HepG2 (cell line): ENCODE results near the gene YIF1A. TPM values are rescaled to one million over a fixed set of nuclear protein-coding genes. Genes with fewer than 3 reads are reported as not detected.

Experiments used
- ATAD3A ChIP-seq: sonication (generic); formaldehyde crosslinking; IDR thresholded peaks from 2 replicates; pipeline ENCODE4 v1.4.0; 2020; ENCODE audit warnings: missing genetic modification reagents
- CHD4 ChIP-seq: fragments of 200-600 bp; sonication (generic); IDR thresholded peaks from 2 replicates; pipeline ENCODE4 v1.7.0; 2017; ENCODE audit warnings: mild to moderate bottlenecking, low read length, borderline replicate concordance
- ELF1 ChIP-seq: sonication (generic); formaldehyde crosslinking; IDR thresholded peaks from 2 replicates; pipeline ENCODE4 v1.4.0; 2020; ENCODE audit warnings: missing genetic modification reagents
- IKZF1 ChIP-seq: fragments of 450-650 bp; IDR thresholded peaks from 2 replicates; pipeline ENCODE4 v1.7.1; 2016
- KAT7 ChIP-seq: IDR thresholded peaks from 2 replicates; pipeline ENCODE4 v1.6.1; 2018; ENCODE audit warnings: borderline replicate concordance, missing compliant biosample characterization
- KDM3A ChIP-seq: IDR thresholded peaks from 2 replicates; pipeline ENCODE4 v1.6.1; 2018; ENCODE audit warnings: low read depth, missing compliant biosample characterization
- KMT2A ChIP-seq: sonication (generic); formaldehyde crosslinking; IDR thresholded peaks from 2 replicates; pipeline ENCODE4 v1.4.0; 2020; ENCODE audit warnings: missing genetic modification reagents
- LCORL ChIP-seq, 2 experiments: fragments of 450-650 bp in 1 of 2; sonication (generic) in 1 of 2; formaldehyde crosslinking in 1 of 2; IDR thresholded peaks; 2 replicates each; pipeline versions ENCODE4 v1.5.0 to v1.6.1; 2017 to 2020; ENCODE audit warnings: antibody characterized with exemption in 1 of 2, missing genetic modification reagents in 1 of 2
- MAFF ChIP-seq: IDR thresholded peaks from 2 replicates; pipeline ENCODE4 v1.6.1; 2011; ENCODE audit warnings: low read depth, low read length, improper control_type of control experiment
- REL ChIP-seq: sonication (generic); formaldehyde crosslinking; conservative IDR thresholded peaks from 2 replicates; pipeline ENCODE4 v1.8.0; 2022; ENCODE audit warnings: mild to moderate bottlenecking, missing genetic modification reagents, moderate library complexity
- RNF2 ChIP-seq: fragments of 450-650 bp; conservative IDR thresholded peaks from 2 replicates; pipeline ENCODE4 v1.6.1; 2016; ENCODE audit warnings: low read depth
- SMAD1 ChIP-seq: sonication (generic); formaldehyde crosslinking; IDR thresholded peaks from 2 replicates; pipeline ENCODE4 v1.4.0; 2020; ENCODE audit warnings: missing genetic modification reagents, low read depth, mild to moderate bottlenecking, borderline replicate concordance
- UBTF ChIP-seq: sonication (generic); formaldehyde crosslinking; IDR thresholded peaks from 2 replicates; pipeline ENCODE4 v1.4.0; 2020; ENCODE audit warnings: mild to moderate bottlenecking, missing genetic modification reagents
- ZBTB7A ChIP-seq: sonication (generic); formaldehyde crosslinking; IDR thresholded peaks from 2 replicates; pipeline ENCODE4 v1.8.0; 2022; ENCODE audit warnings: mild to moderate bottlenecking, missing genetic modification reagents
- ZFP41 ChIP-seq: sonication (generic); formaldehyde crosslinking; IDR thresholded peaks from 2 replicates; pipeline ENCODE4 v1.4.0; 2020; ENCODE audit warnings: mild to moderate bottlenecking, missing genetic modification reagents, borderline replicate concordance
- ZNF343 ChIP-seq: sonication (generic); formaldehyde crosslinking; IDR thresholded peaks from 2 replicates; pipeline ENCODE4 v1.4.0; 2020; ENCODE audit warnings: mild to moderate bottlenecking, missing genetic modification reagents
- ZNF501 ChIP-seq: sonication (generic); formaldehyde crosslinking; IDR thresholded peaks from 2 replicates; pipeline ENCODE4 v1.5.1; 2020; ENCODE audit warnings: mild to moderate bottlenecking, moderate library complexity, missing genetic modification reagents
- polyA plus RNA-seq, 8 experiments: library from polyadenylated mRNA; depleted of rRNA in 3 of 8; stranded (reverse) in 7 of 8; unstranded in 1 of 8; fragments of >200 nt; fragmentation: Illumina TruSeq in 4 of 8; extraction: Trizol in 4 of 8; gene quantifications; 2 replicates each; pipeline versions ENCODE4 v1.2.1 to v1.2.3, GENCODE V29; 2011 to 2016; ENCODE audit warnings: low read depth in 4 of 8, missing spikeins in 1 of 8, mixed read lengths in 1 of 8; ENCODE audit not compliant: insufficient read depth in 1 of 8
- total RNA-seq, 5 experiments: library from RNA; depleted of rRNA; stranded (reverse); fragments of >200 nt; fragmentation: Illumina TruSeq; extraction: Trizol; gene quantifications; 2 replicates each; pipeline ENCODE4 v1.2.3, GENCODE V29; 2016; ENCODE audit warnings: low read depth in 1 of 5
- TF ChIP-seq, protein P1 (sequence below): sonication (generic); formaldehyde crosslinking; IDR thresholded peaks from 2 replicates; pipeline ENCODE4 v1.4.0; 2020; ENCODE audit warnings: missing genetic modification reagents, mild to moderate bottlenecking, borderline replicate concordance
- TF ChIP-seq, protein P2 (sequence below): IDR thresholded peaks from 2 replicates; pipeline ENCODE4 v1.6.1; 2012; ENCODE audit warnings: low read depth, low read length, improper control_type of control experiment
- TF ChIP-seq, protein P3 (sequence below): IDR thresholded peaks from 2 replicates; pipeline ENCODE4 v1.6.1; 2016; ENCODE audit warnings: control low read depth
- TF ChIP-seq, protein P4 (sequence below): sonication (generic); formaldehyde crosslinking; IDR thresholded peaks from 2 replicates; pipeline ENCODE4 v1.4.0; 2020; ENCODE audit warnings: missing genetic modification reagents

The YIF1A gene
- total and polyA plus RNA-seq, 2 of the 13 experiments (the other 11 are each of a cell fraction or from before 2014, with no cell fraction given), result 133 to 145 TPM

DNA sequence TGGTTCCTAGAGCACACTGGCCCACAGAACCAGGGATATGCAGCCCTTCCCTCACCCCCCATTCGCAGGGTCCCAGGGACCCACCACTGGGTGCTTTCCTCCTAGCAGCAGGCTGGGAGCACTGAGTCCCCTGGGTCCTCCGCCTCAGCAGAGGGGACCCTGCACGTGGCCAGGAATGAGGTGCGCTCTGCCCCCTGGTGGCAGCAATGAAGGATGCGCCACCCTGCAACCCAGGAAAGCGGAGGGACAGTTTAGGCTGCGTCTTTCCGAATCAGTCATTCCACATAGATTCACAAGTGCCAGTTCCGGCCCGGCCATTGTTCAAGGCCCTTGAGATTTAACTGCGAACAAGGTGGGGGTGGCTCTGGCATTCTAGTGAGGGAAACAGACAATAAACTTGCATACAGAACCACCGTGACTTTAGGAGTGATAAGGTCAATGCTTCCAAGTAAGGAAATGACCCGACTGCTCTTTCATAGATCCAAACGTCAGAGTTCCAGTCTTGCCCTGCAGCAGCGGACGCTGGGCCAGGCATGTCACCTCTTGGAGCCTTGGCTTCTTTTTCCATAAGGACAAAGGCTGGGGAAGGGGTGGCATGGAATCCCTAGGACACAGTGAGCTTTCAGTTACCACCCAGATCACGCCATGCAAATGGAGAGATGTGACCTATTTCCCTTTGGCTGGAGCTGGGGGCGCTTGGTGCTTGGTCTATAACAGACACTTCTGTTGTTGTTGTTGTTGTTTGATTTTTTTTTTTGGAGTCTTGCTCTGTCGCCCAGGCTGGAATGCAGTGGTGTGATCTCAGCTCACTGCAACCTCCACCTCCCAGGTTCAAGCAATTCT, 39.6 kb upstream of the YIF1A start (continued):
- TF ChIP-seq, protein P1, sequence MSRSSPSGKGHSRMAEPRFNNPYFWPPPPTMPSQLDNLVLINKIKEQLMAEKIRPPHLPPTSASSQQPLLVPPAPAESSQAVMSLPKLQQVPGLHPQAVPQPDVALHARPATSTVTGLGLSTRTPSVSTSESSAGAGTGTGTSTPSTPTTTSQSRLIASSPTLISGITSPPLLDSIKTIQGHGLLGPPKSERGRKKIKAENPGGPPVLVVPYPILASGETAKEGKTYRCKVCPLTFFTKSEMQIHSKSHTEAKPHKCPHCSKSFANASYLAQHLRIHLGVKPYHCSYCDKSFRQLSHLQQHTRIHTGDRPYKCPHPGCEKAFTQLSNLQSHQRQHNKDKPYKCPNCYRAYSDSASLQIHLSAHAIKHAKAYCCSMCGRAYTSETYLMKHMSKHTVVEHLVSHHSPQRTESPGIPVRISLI, result peak; percentile 56; the same call in 1 of the 2 replicates
- no peak for TF ChIP-seq REL (CRISPR knock-in tag)
- TF ChIP-seq LCORL (IDR thresholded peaks at IDR 0.05), result no peak
- TF ChIP-seq LCORL (CRISPR knock-in tag; IDR thresholded peaks at IDR 0.05), result peak; percentile 91
- TF ChIP-seq IKZF1, result no peak
- TF ChIP-seq ZBTB7A, result peak; percentile 69; the same call in 1 of the 2 replicates
- peak; percentile 50; the same call in 1 of the 2 replicates for TF ChIP-seq UBTF (CRISPR knock-in tag)
- TF ChIP-seq KDM3A, result peak; percentile 74; the same call in 1 of the 2 replicates
- TF ChIP-seq, protein P2, sequence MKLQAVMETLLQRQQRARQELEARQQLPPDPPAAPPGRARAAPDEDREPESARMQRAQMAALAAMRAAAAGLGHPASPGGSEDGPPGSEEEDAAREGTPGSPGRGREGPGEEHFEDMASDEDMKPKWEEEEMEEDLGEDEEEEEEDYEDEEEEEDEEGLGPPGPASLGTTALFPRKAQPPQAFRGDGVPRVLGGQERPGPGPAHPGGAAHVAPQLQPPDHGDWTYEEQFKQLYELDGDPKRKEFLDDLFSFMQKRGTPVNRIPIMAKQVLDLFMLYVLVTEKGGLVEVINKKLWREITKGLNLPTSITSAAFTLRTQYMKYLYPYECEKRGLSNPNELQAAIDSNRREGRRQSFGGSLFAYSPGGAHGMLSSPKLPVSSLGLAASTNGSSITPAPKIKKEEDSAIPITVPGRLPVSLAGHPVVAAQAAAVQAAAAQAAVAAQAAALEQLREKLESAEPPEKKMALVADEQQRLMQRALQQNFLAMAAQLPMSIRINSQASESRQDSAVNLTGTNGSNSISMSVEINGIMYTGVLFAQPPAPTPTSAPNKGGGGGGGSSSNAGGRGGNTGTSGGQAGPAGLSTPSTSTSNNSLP, result no peak
- no peak for TF ChIP-seq CHD4
- no peak for TF ChIP-seq SMAD1
- TF ChIP-seq KAT7 (CRISPR knock-in tag), result no peak
- peak; percentile 50; the same call in 1 of the 2 replicates for TF ChIP-seq ELF1 (CRISPR knock-in tag)
- TF ChIP-seq ATAD3A, result no peak
- TF ChIP-seq ZFP41 (CRISPR knock-in tag), result 0 out of 2 replicates have a peak, but pooled peaks have one; percentile 75
- TF ChIP-seq MAFF, result no peak
- TF ChIP-seq ZNF501, result 0 out of 2 replicates have a peak, but pooled peaks have one; percentile 64
- no peak for TF ChIP-seq KMT2A (CRISPR knock-in tag)
- TF ChIP-seq, protein P3, sequence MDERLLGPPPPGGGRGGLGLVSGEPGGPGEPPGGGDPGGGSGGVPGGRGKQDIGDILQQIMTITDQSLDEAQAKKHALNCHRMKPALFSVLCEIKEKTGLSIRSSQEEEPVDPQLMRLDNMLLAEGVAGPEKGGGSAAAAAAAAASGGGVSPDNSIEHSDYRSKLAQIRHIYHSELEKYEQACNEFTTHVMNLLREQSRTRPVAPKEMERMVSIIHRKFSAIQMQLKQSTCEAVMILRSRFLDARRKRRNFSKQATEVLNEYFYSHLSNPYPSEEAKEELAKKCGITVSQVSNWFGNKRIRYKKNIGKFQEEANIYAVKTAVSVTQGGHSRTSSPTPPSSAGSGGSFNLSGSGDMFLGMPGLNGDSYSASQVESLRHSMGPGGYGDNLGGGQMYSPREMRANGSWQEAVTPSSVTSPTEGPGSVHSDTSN (CRISPR knock-in tag), result no peak
- TF ChIP-seq, protein P4, sequence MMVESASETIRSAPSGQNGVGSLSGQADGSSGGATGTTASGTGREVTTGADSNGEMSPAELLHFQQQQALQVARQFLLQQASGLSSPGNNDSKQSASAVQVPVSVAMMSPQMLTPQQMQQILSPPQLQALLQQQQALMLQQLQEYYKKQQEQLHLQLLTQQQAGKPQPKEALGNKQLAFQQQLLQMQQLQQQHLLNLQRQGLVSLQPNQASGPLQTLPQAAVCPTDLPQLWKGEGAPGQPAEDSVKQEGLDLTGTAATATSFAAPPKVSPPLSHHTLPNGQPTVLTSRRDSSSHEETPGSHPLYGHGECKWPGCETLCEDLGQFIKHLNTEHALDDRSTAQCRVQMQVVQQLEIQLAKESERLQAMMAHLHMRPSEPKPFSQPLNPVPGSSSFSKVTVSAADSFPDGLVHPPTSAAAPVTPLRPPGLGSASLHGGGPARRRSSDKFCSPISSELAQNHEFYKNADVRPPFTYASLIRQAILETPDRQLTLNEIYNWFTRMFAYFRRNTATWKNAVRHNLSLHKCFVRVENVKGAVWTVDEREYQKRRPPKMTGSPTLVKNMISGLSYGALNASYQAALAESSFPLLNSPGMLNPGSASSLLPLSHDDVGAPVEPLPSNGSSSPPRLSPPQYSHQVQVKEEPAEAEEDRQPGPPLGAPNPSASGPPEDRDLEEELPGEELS (CRISPR knock-in tag), result peak; percentile 74
- peak; percentile 74; the same call in 1 of the 2 replicates for TF ChIP-seq RNF2
- TF ChIP-seq ZNF343 (CRISPR knock-in tag), result no peak
